ENCODE measurements around the gene COPG2. TPM values are rescaled to one million over a fixed set of nuclear protein-coding genes. Genes with fewer than 3 reads are reported as not detected.

Gene COPG2
- total RNA-seq, 1 donor from 2014 or later, result 36.8 TPM

DNA sequence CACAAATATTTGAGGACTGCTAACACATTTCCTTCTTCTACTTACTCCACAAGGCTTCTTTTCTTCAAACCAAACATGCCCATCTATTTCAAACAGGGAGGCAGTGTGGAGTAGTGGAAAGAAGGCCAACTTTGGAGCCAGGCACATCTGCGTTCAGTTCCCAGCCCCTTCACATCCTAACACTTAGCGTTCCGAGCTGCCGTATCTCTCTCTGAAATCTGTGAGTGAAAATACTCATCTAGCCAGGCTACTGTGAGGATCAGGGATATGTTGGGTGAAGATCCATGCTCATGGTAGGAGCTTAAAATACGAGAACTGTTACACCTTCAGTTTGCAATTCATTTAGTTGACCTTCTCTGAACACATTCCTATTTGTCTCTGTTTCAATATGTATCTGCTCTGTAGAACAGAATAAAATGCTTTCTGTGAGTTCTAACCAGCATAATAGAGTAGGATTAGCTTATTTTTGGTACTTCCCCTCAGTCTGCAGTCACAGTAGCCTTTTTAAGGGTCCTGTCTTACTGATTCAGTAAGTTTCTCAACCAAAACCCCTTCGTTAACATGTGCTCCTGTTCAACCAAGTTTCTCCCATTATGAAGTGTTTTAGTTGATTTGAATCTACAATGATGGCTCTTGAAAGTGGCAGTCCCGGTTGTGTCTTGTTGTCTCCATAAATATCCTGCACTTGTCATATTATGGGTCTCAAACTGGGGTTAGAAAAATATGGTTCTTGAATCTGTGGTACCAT, 180.0 kb downstream of the COPG2 start:
- H3K36me3 Mint-ChIP-seq (ENCODE audit: unreplicated experiment), result peaks cover 10% of the 10 kb centered on the region
- no peak for DNase-seq
- H3K27me3 Mint-ChIP-seq (ENCODE audit: unreplicated experiment), result peaks cover 4% of the 10 kb centered on the region
- no peak overlapping the region for H3K27ac Mint-ChIP-seq (ENCODE audit: unreplicated experiment)
- no peak for TF ChIP-seq CTCF (IDR thresholded peaks at IDR 0.05; ENCODE audit: partially characterized antibody, unreplicated experiment)
- no peak overlapping the region for H3K4me3 Mint-ChIP-seq (ENCODE audit: unreplicated experiment)
- peaks cover 13% of the 10 kb centered on the region for H3K9me3 Mint-ChIP-seq (ENCODE audit: unreplicated experiment)
- peaks cover 13% of the 10 kb centered on the region for H3K4me1 Mint-ChIP-seq (ENCODE audit: low read depth, unreplicated experiment)

DNA sequence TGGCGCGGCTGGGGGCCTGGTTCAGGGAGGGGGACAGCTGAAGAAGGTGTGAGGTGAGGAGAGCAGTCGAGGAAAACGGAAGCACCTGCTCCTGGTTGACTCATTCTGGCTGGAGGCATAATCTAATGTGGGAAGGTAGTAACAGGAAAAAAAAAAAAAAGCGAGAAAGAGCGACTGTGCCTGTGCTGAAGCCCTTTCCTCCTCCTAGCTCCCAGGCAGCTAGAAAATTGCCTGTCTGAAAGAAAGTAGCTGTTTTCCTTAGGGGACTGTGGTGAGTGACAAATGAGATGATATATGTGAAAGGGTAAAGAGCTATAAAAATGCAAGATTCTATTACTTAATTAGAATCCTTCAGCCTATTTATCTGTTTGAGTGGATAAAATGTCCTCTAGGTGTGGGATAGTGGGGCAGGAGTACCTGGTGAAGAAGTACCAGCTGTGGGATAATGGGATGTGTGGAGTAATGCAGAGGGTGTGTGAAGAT, 181.6 kb downstream of the COPG2 start:
- Mint-ChIP-seq H3K27ac (ENCODE audit: unreplicated experiment) (no peak overlapping the region), H3K36me3 (ENCODE audit: unreplicated experiment) (no peaks in the 10 kb centered on the region), H3K4me3 (ENCODE audit: unreplicated experiment) (peak overlapping the region; percentile 89), H3K27me3 (ENCODE audit: unreplicated experiment) (peaks cover 3% of the 10 kb centered on the region), H3K4me1 (ENCODE audit: low read depth, unreplicated experiment) (peaks cover 10% of the 10 kb centered on the region), H3K9me3 (ENCODE audit: unreplicated experiment) (peaks cover 10% of the 10 kb centered on the region)
- DNase-seq, result no peak
- no peak for TF ChIP-seq CTCF (IDR thresholded peaks at IDR 0.05; ENCODE audit: partially characterized antibody, unreplicated experiment)

DNA sequence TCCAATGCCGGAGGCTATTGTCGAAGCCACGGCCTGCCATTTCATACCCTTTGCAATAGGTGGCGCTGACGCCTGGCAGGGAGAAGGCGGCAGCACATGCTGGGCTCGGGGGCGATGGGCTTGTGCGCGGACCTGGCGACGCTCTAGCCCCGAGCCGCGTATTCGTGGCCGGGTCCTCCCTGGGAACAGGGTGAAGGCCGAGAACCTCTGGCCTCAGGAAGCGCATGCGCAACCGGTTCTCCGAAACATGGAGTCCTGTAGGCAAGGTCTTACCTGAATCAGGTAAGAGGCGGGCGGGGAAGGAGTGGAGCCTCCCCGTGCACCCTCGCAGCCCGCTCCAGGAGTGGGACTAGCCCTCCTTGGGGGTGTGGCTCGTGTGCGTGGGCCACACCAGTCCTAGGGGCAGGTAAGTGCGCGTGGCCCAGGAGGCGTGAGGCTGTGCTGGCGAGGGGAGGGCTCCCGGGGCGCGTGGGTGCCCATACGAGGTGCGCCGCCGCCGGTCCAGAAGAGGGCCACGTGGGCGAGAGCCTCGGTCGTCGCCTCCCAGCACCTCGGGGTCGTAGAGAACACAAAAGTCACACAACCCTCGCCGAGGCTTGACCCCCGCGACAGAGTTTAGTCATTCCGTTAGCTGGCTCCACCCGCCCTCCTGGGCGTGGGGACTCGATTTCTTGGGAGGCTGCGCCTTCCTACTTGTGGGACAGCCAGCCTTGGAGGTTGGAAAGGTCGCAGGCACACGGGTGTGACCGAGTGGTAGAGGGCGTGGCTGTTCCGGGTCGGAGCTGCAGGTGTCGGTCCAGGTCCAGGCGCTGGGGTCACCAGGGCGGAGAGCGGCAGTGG, 182.2 kb downstream of the COPG2 start:
- H3K4me1 Mint-ChIP-seq (ENCODE audit: low read depth, unreplicated experiment), result peaks cover 10% of the 10 kb centered on the region
- DNase-seq, result peak; percentile 87
- H3K36me3 Mint-ChIP-seq (ENCODE audit: unreplicated experiment), result no peaks in the 10 kb centered on the region
- H3K27me3 Mint-ChIP-seq (ENCODE audit: unreplicated experiment), result peaks cover 3% of the 10 kb centered on the region
- peak overlapping the region; percentile 89 for H3K4me3 Mint-ChIP-seq (ENCODE audit: unreplicated experiment)
- H3K9me3 Mint-ChIP-seq (ENCODE audit: unreplicated experiment), result peaks cover 8% of the 10 kb centered on the region
- no peak overlapping the region for H3K27ac Mint-ChIP-seq (ENCODE audit: unreplicated experiment)
- peak; percentile 76 for TF ChIP-seq CTCF (IDR thresholded peaks at IDR 0.05; ENCODE audit: partially characterized antibody, unreplicated experiment)

- Mint-ChIP-seq H3K27ac (ENCODE audit: unreplicated experiment) (peak overlapping the region; percentile 69), H3K4me1 (ENCODE audit: low read depth, unreplicated experiment) (peaks cover 8% of the 10 kb centered on the region), H3K36me3 (ENCODE audit: unreplicated experiment) (no peaks in the 10 kb centered on the region), H3K4me3 (ENCODE audit: unreplicated experiment) (peak overlapping the region; percentile 89), H3K27me3 (ENCODE audit: unreplicated experiment) (peaks cover 3% of the 10 kb centered on the region), H3K9me3 (ENCODE audit: unreplicated experiment) (peaks cover 6% of the 10 kb centered on the region)
- no peak for DNase-seq
- no peak for TF ChIP-seq CTCF (IDR thresholded peaks at IDR 0.05; ENCODE audit: partially characterized antibody, unreplicated experiment)
Measured at GRCh38 chr7:130485734-130486113, 182.8 kb downstream of the COPG2 start.
